Urinary bladder (tissue), 4 donors: ENCODE measurements around the gene LNPEP. TPM values are rescaled to one million over a fixed set of nuclear protein-coding genes. Genes with fewer than 3 reads are reported as not detected.

ENCODE experiments used
- DNase-seq: peaks from one replicate; pipeline ENCODE4 v3.0.0-alpha.2; 2015; ENCODE audit errors: extremely low spot score
- H3K27ac ChIP-seq: one replicate; pipeline ENCODE4 v1.5.1; 2013; ENCODE audit warnings: low read depth, mild to moderate bottlenecking, moderate library complexity
- H3K36me3 ChIP-seq: one replicate; pipeline ENCODE4 v1.6.1; 2013; ENCODE audit warnings: mild to moderate bottlenecking, moderate library complexity; ENCODE audit not compliant: insufficient read depth
- H3K4me1 ChIP-seq: one replicate; pipeline ENCODE4 v1.6.1; 2013; ENCODE audit warnings: mild to moderate bottlenecking, moderate library complexity; ENCODE audit not compliant: insufficient read depth
- H3K4me3 ChIP-seq: one replicate; pipeline ENCODE4 v1.5.1; 2013; ENCODE audit warnings: low read depth, low read length
- WGBS: extraction: QIAGEN DNeasy Blood & Tissue Kit; methylation state at CpG from one replicate; pipeline ENCODE4 v1.1.7; 2013; 5-methylcytosine and 5-hydroxymethylcytosine counted together
- polyA plus RNA-seq: library from polyadenylated mRNA; stranded (reverse); fragments of 200-250 nt; gene quantifications from one replicate; pipeline ENCODE4 v1.2.3, GENCODE V29; 2013
- total RNA-seq: library from RNA; depleted of rRNA; stranded (reverse); fragments of >200 nt; gene quantifications from one replicate; pipeline ENCODE4 v1.2.3, GENCODE V29; 2014
- donor health status: healthy with polysubstance abuse.
- donor health status: healthy.

LNPEP gene
- total and polyA plus RNA-seq, 2 donors, result 10.1 to 99.2 TPM

- Histone ChIP-seq H3K27ac (no peak overlapping the region), H3K36me3 (no peaks in the 10 kb centered on the region), H3K4me3 (no peak overlapping the region), H3K4me1 (no peaks in the 10 kb centered on the region)
- WGBS, result 87% methylated on average over 1 of the region's 1 CpG
- DNase-seq, result no peak
Observed at GRCh38 chr5:97047076-97047475, 111.2 kb downstream of the LNPEP start.

GRCh38 chr5:97049175-97049574 is 113.3 kb downstream of the LNPEP start:
- no peak for DNase-seq
- no peaks in the 10 kb centered on the region for H3K4me1 ChIP-seq
- 85% methylated on average over 7 of the region's 7 CpGs for WGBS
- no peak overlapping the region for H3K4me3 ChIP-seq
- H3K36me3 ChIP-seq, result no peaks in the 10 kb centered on the region
- no peak overlapping the region for H3K27ac ChIP-seq

GRCh38 chr5:97056263-97056662 is 120.4 kb downstream of the LNPEP start:
- Histone ChIP-seq H3K4me1 (no peaks in the 10 kb centered on the region), H3K36me3 (no peaks in the 10 kb centered on the region), H3K27ac (no peak overlapping the region), H3K4me3 (no peak overlapping the region)
- WGBS, result 93% methylated on average over 1 of the region's 1 CpG
- DNase-seq, result no peak

- H3K36me3 ChIP-seq, result no peaks in the 10 kb centered on the region
- no peak for DNase-seq
- H3K4me3 ChIP-seq, result no peak overlapping the region
- H3K27ac ChIP-seq, result no peak overlapping the region
- 77% methylated on average over 8 of the region's 8 CpGs for WGBS
- H3K4me1 ChIP-seq, result no peaks in the 10 kb centered on the region
Observed at GRCh38 chr5:97062046-97062445, 126.2 kb downstream of the LNPEP start.

GRCh38 chr5:97063251-97063650 is 127.4 kb downstream of the LNPEP start:
- DNase-seq, result no peak
- 60% methylated on average over 1 of the region's 1 CpG for WGBS

GRCh38 chr5:97065475-97065874 is 129.6 kb downstream of the LNPEP start:
- 72% methylated on average over 2 of the region's 2 CpGs for WGBS
- Histone ChIP-seq H3K4me1 (no peaks in the 10 kb centered on the region), H3K36me3 (no peaks in the 10 kb centered on the region), H3K27ac (no peak overlapping the region), H3K4me3 (no peak overlapping the region)
- DNase-seq, result no peak

More at GRCh38 chr5:97063251-97063650, 127.4 kb downstream of the LNPEP start:
- Histone ChIP-seq H3K4me3 (no peak overlapping the region), H3K27ac (no peak overlapping the region), H3K36me3 (no peaks in the 10 kb centered on the region), H3K4me1 (no peaks in the 10 kb centered on the region)

- 39% methylated on average over 4 of the region's 4 CpGs for WGBS
- no peak overlapping the region for H3K27ac ChIP-seq
- no peak overlapping the region for H3K4me3 ChIP-seq
- no peak for DNase-seq
- no peaks in the 10 kb centered on the region for H3K4me1 ChIP-seq
- H3K36me3 ChIP-seq, result no peaks in the 10 kb centered on the region
Observed at GRCh38 chr5:97067296-97067850, 131.5 kb downstream of the LNPEP start.

- Histone ChIP-seq H3K27ac (no peak overlapping the region), H3K36me3 (no peaks in the 10 kb centered on the region)
Observed at GRCh38 chr5:97070234-97070633, 134.4 kb downstream of the LNPEP start.

GRCh38 chr5:97071101-97071500 is 135.2 kb downstream of the LNPEP start:
- DNase-seq, result peak; percentile 4
- 44% methylated on average over 8 of the region's 8 CpGs for WGBS
- H3K4me1 ChIP-seq, result no peaks in the 10 kb centered on the region
- no peaks in the 10 kb centered on the region for H3K36me3 ChIP-seq
- no peak overlapping the region for H3K4me3 ChIP-seq
- no peak overlapping the region for H3K27ac ChIP-seq

More at GRCh38 chr5:97070234-97070633, 134.4 kb downstream of the LNPEP start:
- no peaks in the 10 kb centered on the region for H3K4me1 ChIP-seq
- no peak overlapping the region for H3K4me3 ChIP-seq
- no peak for DNase-seq

GRCh38 chr5:97071993-97072392 is 136.1 kb downstream of the LNPEP start:
- Histone ChIP-seq H3K27ac (no peak overlapping the region), H3K36me3 (no peaks in the 10 kb centered on the region), H3K4me3 (no peak overlapping the region), H3K4me1 (no peaks in the 10 kb centered on the region)
- no peak for DNase-seq
- WGBS, result 84% methylated on average over 4 of the region's 4 CpGs

- H3K4me3 ChIP-seq, result no peak overlapping the region
- 85% methylated on average over 2 of the region's 2 CpGs for whole genome bisulfite sequencing
Observed at GRCh38 chr5:97072696-97073095, 136.8 kb downstream of the LNPEP start.

GRCh38 chr5:97073420-97073819 is 137.5 kb downstream of the LNPEP start:
- no peak for DNase-seq
- Histone ChIP-seq H3K27ac (no peak overlapping the region), H3K4me1 (no peaks in the 10 kb centered on the region), H3K4me3 (no peak overlapping the region), H3K36me3 (no peaks in the 10 kb centered on the region)
- WGBS, result 94% methylated on average over 3 of the region's 3 CpGs

More at GRCh38 chr5:97072696-97073095, 136.8 kb downstream of the LNPEP start:
- no peaks in the 10 kb centered on the region for H3K4me1 ChIP-seq
- no peaks in the 10 kb centered on the region for H3K36me3 ChIP-seq
- no peak for DNase-seq
- no peak overlapping the region for H3K27ac ChIP-seq

- no peaks in the 10 kb centered on the region for H3K36me3 ChIP-seq
- WGBS, result 52% methylated on average over 4 of the region's 4 CpGs
- no peak overlapping the region for H3K27ac ChIP-seq
- DNase-seq, result no peak
- no peaks in the 10 kb centered on the region for H3K4me1 ChIP-seq
- H3K4me3 ChIP-seq, result no peak overlapping the region
Observed at GRCh38 chr5:97074859-97075489, 139.1 kb downstream of the LNPEP start.

GRCh38 chr5:97075649-97076048 is 139.8 kb downstream of the LNPEP start:
- 72% methylated on average over 5 of the region's 5 CpGs for WGBS
- no peak overlapping the region for H3K4me3 ChIP-seq
- H3K27ac ChIP-seq, result no peak overlapping the region
- no peaks in the 10 kb centered on the region for H3K36me3 ChIP-seq
- no peak for DNase-seq
- H3K4me1 ChIP-seq, result no peaks in the 10 kb centered on the region
